ENCODE measurements around the gene DAGLA.

GRCh38 chr11:61691380-61692156, 11.4 kb downstream of the DAGLA start:
- TF ChIP-seq CTCF (IDR thresholded peaks at IDR 0.05) (no peak), POLR2A (IDR thresholded peaks at IDR 0.05) (no peak)

Measured in uterus (tissue), 2 donors.